T-cell (primary cell): ENCODE data around the gene CLSTN2. TPM values are rescaled to one million over a fixed set of nuclear protein-coding genes. Genes with fewer than 3 reads are reported as not detected.

Experiments used
- ATAC-seq, 4 experiments: fragments of 200-7000 bp in 3 of 4; fragments of 150-1000 bp in 1 of 4; cut with Tn5 transposase; replicated peaks in 1 of 4; 1 replicate in 3 of 4; 2 replicates in 1 of 4; pipeline ENCODE4 v1.10.0; 2021; ENCODE audit warnings: moderate library complexity in 3 of 4, mild to moderate bottlenecking in 2 of 4, moderate number of reproducible peaks in 1 of 4
- CTCF ChIA-PET, 2 donors: fragments of 300-600 bp; sonication (Branson Sonifier 250); formaldehyde crosslinking; loops; one replicate each; lab custom pipeline; 2022; ENCODE audit warnings: antibody characterized with exemption in 2 of 2; lab: Charles Lee
- POLR2A ChIA-PET, 2 donors: fragments of 300-600 bp; sonication (Branson Sonifier 250); formaldehyde crosslinking; loops; one replicate each; lab custom pipeline; 2022; ENCODE audit warnings: antibody characterized with exemption in 2 of 2; lab: Charles Lee
- DNase-seq, 35 experiments: peaks; one replicate each; pipeline versions ENCODE4 v3.0.0 to v3.0.0-alpha.2; 2013 to 2023
- H3K27ac ChIP-seq: one replicate; pipeline ENCODE4 v1.5.1; 2013; ENCODE audit warnings: low read length
- H3K27me3 ChIP-seq, 2 experiments: replicated peaks in 1 of 2; 1 replicate in 1 of 2; 2 replicates in 1 of 2; pipeline versions ENCODE4 v1.6.1 to v1.7.0; 2013; ENCODE audit warnings: low read length in 1 of 2, mixed read lengths in 1 of 2; ENCODE audit not compliant: control insufficient read depth in 2 of 2, insufficient read depth in 2 of 2; ENCODE audit errors: extremely low read depth in 1 of 2
- H3K36me3 ChIP-seq, 2 donors: 1 replicate in 1 of 2; 2 replicates in 1 of 2; pipeline versions ENCODE4 v1.6.1 to v1.7.0; 2013; ENCODE audit warnings: low read length in 1 of 2; ENCODE audit not compliant: control insufficient read depth in 2 of 2, insufficient read depth in 1 of 2; ENCODE audit errors: extremely low read depth in 1 of 2
- H3K4me1 ChIP-seq, 2 experiments: 1 replicate in 1 of 2; 2 replicates in 1 of 2; pipeline versions ENCODE4 v1.6.1 to v1.7.0; 2013; ENCODE audit warnings: low read length in 2 of 2, mixed read lengths in 1 of 2; ENCODE audit not compliant: insufficient read depth in 2 of 2, control insufficient read depth in 1 of 2; ENCODE audit errors: extremely low read depth in 1 of 2
- H3K4me3 ChIP-seq, 2 donors: 1 replicate in 1 of 2; 2 replicates in 1 of 2; pipeline versions ENCODE4 v1.5.1 to v1.7.0; 2013; ENCODE audit warnings: mild to moderate bottlenecking in 2 of 2, low read length in 1 of 2, moderate library complexity in 1 of 2; ENCODE audit not compliant: control insufficient read depth in 1 of 2; ENCODE audit errors: extremely low read depth in 1 of 2
- H3K9me3 ChIP-seq: 2 replicates; pipeline ENCODE4 v1.7.0; 2013
- H3K27ac Mint-ChIP-seq, 2 donors: one replicate each; pipeline ENCODE4 v1.8.0; 2020 to 2021; ENCODE audit warnings: mild to moderate bottlenecking in 2 of 2, mixed read lengths in 2 of 2
- H3K27me3 Mint-ChIP-seq, 2 donors: one replicate each; pipeline ENCODE4 v1.8.0; 2021 to 2022; ENCODE audit warnings: mixed read lengths in 2 of 2
- H3K36me3 Mint-ChIP-seq: one replicate; pipeline ENCODE4 v1.8.0; 2021; ENCODE audit warnings: mixed read lengths
- H3K4me1 Mint-ChIP-seq, 3 donors: one replicate each; pipeline ENCODE4 v1.8.0; 2020 to 2022; ENCODE audit warnings: mixed read lengths in 3 of 3, mild to moderate bottlenecking in 1 of 3
- H3K4me3 Mint-ChIP-seq, 3 donors: one replicate each; pipeline ENCODE4 v1.8.0; 2020 to 2022; ENCODE audit warnings: mild to moderate bottlenecking in 3 of 3, mixed read lengths in 3 of 3, moderate library complexity in 3 of 3
- H3K9me3 Mint-ChIP-seq, 3 donors: one replicate each; pipeline ENCODE4 v1.8.0; 2020 to 2022; ENCODE audit warnings: mixed read lengths in 3 of 3
- WGBS: methylation state at CpG from one replicate; pipeline ENCODE4 v1.1.5; 2013; ENCODE audit warnings: missing lambda C conversion rate; ENCODE audit not compliant: insufficient coverage; 5-methylcytosine and 5-hydroxymethylcytosine counted together
- total RNA-seq, 35 experiments: library from RNA in 6 of 35; stranded (reverse) in 6 of 35; fragments of 120-200 nt in 1 of 35; gene quantifications; one replicate each; pipeline versions ENCODE4 v1.2.1 to v1.2.4 and lab custom pipeline; 2013 to 2026

CLSTN2 gene
- total RNA-seq, 5 donors from 2014 or later (not counting 1 experiment from before 2014, with no cell fraction given), result under 0.01 to 0.12 (median 0.03) TPM; not detected in 2

- H3K4me3 Mint-ChIP-seq, result no peak overlapping the region
- DNase-seq (no peak), ATAC-seq (no peak)
- H3K36me3 ChIP-seq, result no peaks in the 10 kb centered on the region
- no peak overlapping the region for H3K27ac Mint-ChIP-seq
- H3K9me3 ChIP-seq, result no peaks in the 10 kb centered on the region
- H3K27ac ChIP-seq, result no peak overlapping the region
- no peaks in the 10 kb centered on the region for H3K4me1 Mint-ChIP-seq
- no peaks in the 10 kb centered on the region for H3K9me3 Mint-ChIP-seq
- peaks cover 6 to 7% of the 10 kb centered on the region in 2 donors for H3K27me3 Mint-ChIP-seq
- H3K4me3 ChIP-seq, result no peak overlapping the region
- H3K36me3 Mint-ChIP-seq, result no peaks in the 10 kb centered on the region
- H3K27me3 ChIP-seq, result peaks cover 0 to 6% of the 10 kb centered on the region in 2 experiments
- no peaks in the 10 kb centered on the region for H3K4me1 ChIP-seq
- 76% methylated on average over 2 of the region's 5 CpGs for WGBS
- ChIA-PET POLR2A (no interaction called here), CTCF (no interaction called here)
These were observed 338.7 kb downstream of the CLSTN2 start for GRCh38 chr3:140273542-140274195.

GRCh38 chr3:140274429-140274828 lies 339.4 kb downstream of the CLSTN2 start:
- no peak overlapping the region for H3K4me3 ChIP-seq
- WGBS, result 68% methylated on average over 5 of the region's 5 CpGs
- Mint-ChIP-seq H3K36me3 (no peaks in the 10 kb centered on the region), H3K27ac (no peak overlapping the region), H3K4me3 (no peak overlapping the region), H3K9me3 (no peaks in the 10 kb centered on the region), H3K4me1 (no peaks in the 10 kb centered on the region), H3K27me3 (peaks cover 7 to 9% of the 10 kb centered on the region in 2 donors)
- ChIA-PET POLR2A (no interaction called here), CTCF (no interaction called here)
- ATAC-seq (no peak), DNase-seq (no peak)
- no peaks in the 10 kb centered on the region for H3K36me3 ChIP-seq
- no peaks in the 10 kb centered on the region for H3K9me3 ChIP-seq
- no peak overlapping the region for H3K27ac ChIP-seq
- peaks cover 0 to 6% of the 10 kb centered on the region in 2 experiments for H3K27me3 ChIP-seq
- no peaks in the 10 kb centered on the region for H3K4me1 ChIP-seq

GRCh38 chr3:140276703-140277102 lies 341.7 kb downstream of the CLSTN2 start:
- ChIA-PET POLR2A (interaction anchor here in 1 of 2 donors (0.6 kb wide), 1 partner anchor 18 kb away, joined by 3 read pairs; no protein-coding TSS in a partner anchor), CTCF (no interaction called here)
- Histone ChIP-seq H3K27me3 (peaks cover 0 to 6% of the 10 kb centered on the region in 2 experiments), H3K27ac (no peak overlapping the region), H3K4me1 (no peaks in the 10 kb centered on the region), H3K36me3 (no peaks in the 10 kb centered on the region), H3K4me3 (no peak overlapping the region), H3K9me3 (no peaks in the 10 kb centered on the region)
- no peaks in the 10 kb centered on the region for H3K4me1 Mint-ChIP-seq
- H3K36me3 Mint-ChIP-seq, result no peaks in the 10 kb centered on the region
- ATAC-seq (peak in 1 of 4 experiments; percentile 16), DNase-seq (no peak)
- no peak overlapping the region for H3K27ac Mint-ChIP-seq
- peaks cover 9 to 17% of the 10 kb centered on the region in 2 donors for H3K27me3 Mint-ChIP-seq
- H3K4me3 Mint-ChIP-seq, result no peak overlapping the region
- no peaks in the 10 kb centered on the region for H3K9me3 Mint-ChIP-seq
- WGBS, result 39% methylated on average over 3 of the region's 3 CpGs

GRCh38 chr3:140277886-140278285 lies 342.9 kb downstream of the CLSTN2 start:
- ChIA-PET POLR2A (no interaction called here), CTCF (no interaction called here)
- H3K36me3 ChIP-seq, result no peaks in the 10 kb centered on the region
- Mint-ChIP-seq H3K36me3 (no peaks in the 10 kb centered on the region), H3K4me1 (no peaks in the 10 kb centered on the region), H3K9me3 (no peaks in the 10 kb centered on the region), H3K27me3 (peaks cover 9 to 17% of the 10 kb centered on the region in 2 donors), H3K4me3 (no peak overlapping the region), H3K27ac (no peak overlapping the region)
- no peak for DNase-seq
- no peak overlapping the region for H3K4me3 ChIP-seq
- no peak for ATAC-seq
- peaks cover 0 to 6% of the 10 kb centered on the region in 2 experiments for H3K27me3 ChIP-seq
- WGBS, result 71% methylated on average over 1 of the region's 4 CpGs
- H3K4me1 ChIP-seq, result no peaks in the 10 kb centered on the region
- H3K9me3 ChIP-seq, result no peaks in the 10 kb centered on the region
- no peak overlapping the region for H3K27ac ChIP-seq

- CTCF ChIA-PET, result no interaction called here
- 100% methylated on average over 2 of the region's 3 CpGs for WGBS
These were observed 349.4 kb downstream of the CLSTN2 start for GRCh38 chr3:140284372-140284771.

GRCh38 chr3:140285380-140285779 lies 350.4 kb downstream of the CLSTN2 start:
- no peak overlapping the region for H3K27ac Mint-ChIP-seq
- H3K4me1 Mint-ChIP-seq, result no peaks in the 10 kb centered on the region
- H3K36me3 Mint-ChIP-seq, result no peaks in the 10 kb centered on the region
- H3K27me3 Mint-ChIP-seq, result peaks cover 0 to 17% of the 10 kb centered on the region in 2 donors
- ATAC-seq (no peak), DNase-seq (no peak)
- no peak overlapping the region for H3K4me3 Mint-ChIP-seq
- Histone ChIP-seq H3K27me3 (no peaks in the 10 kb centered on the region), H3K36me3 (no peaks in the 10 kb centered on the region), H3K4me1 (no peaks in the 10 kb centered on the region), H3K9me3 (no peaks in the 10 kb centered on the region), H3K27ac (no peak overlapping the region), H3K4me3 (no peak overlapping the region)
- POLR2A ChIA-PET, result no interaction called here
- peaks cover 0 to 2% (median 0%) of the 10 kb centered on the region in 3 donors for H3K9me3 Mint-ChIP-seq
- 0% methylated on average over 1 of the region's 3 CpGs for WGBS
- CTCF ChIA-PET, result no interaction called here

More at GRCh38 chr3:140284372-140284771, 349.4 kb downstream of the CLSTN2 start:
- Histone ChIP-seq H3K36me3 (no peaks in the 10 kb centered on the region), H3K4me3 (no peak overlapping the region), H3K27me3 (no peaks in the 10 kb centered on the region), H3K9me3 (no peaks in the 10 kb centered on the region), H3K27ac (no peak overlapping the region), H3K4me1 (no peaks in the 10 kb centered on the region)
- Mint-ChIP-seq H3K36me3 (no peaks in the 10 kb centered on the region), H3K4me3 (no peak overlapping the region), H3K27me3 (peaks cover 0 to 21% of the 10 kb centered on the region in 2 donors), H3K27ac (no peak overlapping the region), H3K4me1 (no peaks in the 10 kb centered on the region), H3K9me3 (peaks cover 0 to 2% (median 0%) of the 10 kb centered on the region in 3 donors)
- DNase-seq (no peak), ATAC-seq (no peak)
- POLR2A ChIA-PET, result no interaction called here
